ENCODE results near the gene DENND1A.

DENND1A gene

DNA sequence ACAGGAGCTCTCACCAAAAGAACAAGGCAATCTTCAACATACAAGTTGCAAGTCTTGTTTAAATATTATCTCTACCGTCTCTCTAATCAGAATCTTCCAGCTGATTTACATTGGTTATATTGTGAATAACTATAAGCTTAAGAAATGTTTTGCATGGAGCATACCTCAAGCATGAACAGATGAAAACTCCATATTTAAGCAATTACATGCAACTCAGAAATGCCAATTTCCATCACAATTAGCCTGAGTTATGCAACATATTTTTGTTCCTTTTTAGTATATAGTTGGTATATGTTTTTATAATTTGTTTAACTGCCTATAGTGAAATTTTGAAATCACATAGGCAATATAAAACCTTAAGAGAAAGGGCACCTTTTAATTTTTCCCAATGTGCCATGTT lies 142.5 kb downstream of the DENND1A start:
- H3K4me3 ChIP-seq (ENCODE audit: low read length) = no peak overlapping the region
- TF ChIP-seq, protein P1, sequence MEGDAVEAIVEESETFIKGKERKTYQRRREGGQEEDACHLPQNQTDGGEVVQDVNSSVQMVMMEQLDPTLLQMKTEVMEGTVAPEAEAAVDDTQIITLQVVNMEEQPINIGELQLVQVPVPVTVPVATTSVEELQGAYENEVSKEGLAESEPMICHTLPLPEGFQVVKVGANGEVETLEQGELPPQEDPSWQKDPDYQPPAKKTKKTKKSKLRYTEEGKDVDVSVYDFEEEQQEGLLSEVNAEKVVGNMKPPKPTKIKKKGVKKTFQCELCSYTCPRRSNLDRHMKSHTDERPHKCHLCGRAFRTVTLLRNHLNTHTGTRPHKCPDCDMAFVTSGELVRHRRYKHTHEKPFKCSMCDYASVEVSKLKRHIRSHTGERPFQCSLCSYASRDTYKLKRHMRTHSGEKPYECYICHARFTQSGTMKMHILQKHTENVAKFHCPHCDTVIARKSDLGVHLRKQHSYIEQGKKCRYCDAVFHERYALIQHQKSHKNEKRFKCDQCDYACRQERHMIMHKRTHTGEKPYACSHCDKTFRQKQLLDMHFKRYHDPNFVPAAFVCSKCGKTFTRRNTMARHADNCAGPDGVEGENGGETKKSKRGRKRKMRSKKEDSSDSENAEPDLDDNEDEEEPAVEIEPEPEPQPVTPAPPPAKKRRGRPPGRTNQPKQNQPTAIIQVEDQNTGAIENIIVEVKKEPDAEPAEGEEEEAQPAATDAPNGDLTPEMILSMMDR (IDR thresholded peaks at IDR 0.05; ENCODE audit: insufficient read depth, low read depth, low read length, missing control alignments) = no peak
- DNase-seq (ENCODE audit: low read depth) = no peak

DNA sequence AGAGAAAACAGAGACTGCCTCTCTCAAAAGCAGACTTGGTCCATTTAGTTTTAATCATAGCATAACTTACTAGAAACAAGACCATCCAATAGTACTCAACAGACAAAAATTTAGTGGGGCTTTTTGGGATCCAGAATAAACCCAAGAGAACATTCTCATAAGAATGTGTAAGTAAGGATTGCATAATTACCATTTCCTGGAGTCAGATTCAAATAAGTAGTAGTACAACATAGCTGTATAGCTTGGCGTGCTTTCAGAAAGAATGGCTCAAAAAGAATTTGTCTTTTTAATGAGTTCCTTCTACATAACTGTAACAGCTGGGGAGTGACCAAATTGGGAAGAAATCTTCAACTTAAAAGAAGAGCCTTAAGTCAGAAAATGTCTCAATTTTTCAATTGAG lies 145.4 kb downstream of the DENND1A start:
- TF ChIP-seq, protein P1 (IDR thresholded peaks at IDR 0.05; ENCODE audit: insufficient read depth, low read depth, low read length, missing control alignments) = no peak
- no peak overlapping the region for H3K4me3 ChIP-seq (ENCODE audit: low read length)
- peak; percentile 31 for DNase-seq (ENCODE audit: low read depth)

DNA sequence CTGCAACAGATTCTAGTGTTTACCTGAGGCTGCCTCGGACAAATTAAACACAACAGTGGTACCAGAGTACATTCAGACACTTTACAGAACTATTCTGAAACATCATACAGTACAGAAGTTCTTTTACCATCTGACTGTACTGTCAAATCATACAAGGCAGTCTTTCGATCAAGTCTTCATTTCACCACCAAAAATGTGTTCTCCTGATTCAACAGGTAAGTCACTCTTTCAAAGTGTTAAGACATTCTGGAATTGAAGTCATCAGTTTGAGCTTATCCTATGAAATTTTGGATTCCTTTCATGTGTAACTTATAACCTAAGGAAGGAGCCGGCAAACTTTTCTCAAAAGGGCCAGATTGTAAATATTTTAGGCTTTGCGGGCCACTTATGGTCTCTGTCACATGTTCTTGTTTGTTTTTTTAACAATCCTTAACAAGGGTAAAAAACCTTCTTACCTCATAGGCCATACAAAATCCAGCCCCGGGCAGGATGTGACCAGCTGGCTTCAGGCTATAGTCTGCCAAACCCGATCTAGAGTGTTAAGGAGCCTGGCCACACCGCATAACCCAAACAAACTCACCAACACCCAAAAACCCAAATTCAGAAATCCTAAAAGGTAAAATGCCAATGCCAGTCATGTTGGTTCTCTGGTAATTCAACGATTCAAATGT lies 151.6 kb downstream of the DENND1A start:
- TF ChIP-seq, protein P1 (IDR thresholded peaks at IDR 0.05; ENCODE audit: insufficient read depth, low read depth, low read length, missing control alignments) = no peak
- no peak overlapping the region for H3K4me3 ChIP-seq (ENCODE audit: low read length)
- no peak for DNase-seq (ENCODE audit: low read depth)

DNA sequence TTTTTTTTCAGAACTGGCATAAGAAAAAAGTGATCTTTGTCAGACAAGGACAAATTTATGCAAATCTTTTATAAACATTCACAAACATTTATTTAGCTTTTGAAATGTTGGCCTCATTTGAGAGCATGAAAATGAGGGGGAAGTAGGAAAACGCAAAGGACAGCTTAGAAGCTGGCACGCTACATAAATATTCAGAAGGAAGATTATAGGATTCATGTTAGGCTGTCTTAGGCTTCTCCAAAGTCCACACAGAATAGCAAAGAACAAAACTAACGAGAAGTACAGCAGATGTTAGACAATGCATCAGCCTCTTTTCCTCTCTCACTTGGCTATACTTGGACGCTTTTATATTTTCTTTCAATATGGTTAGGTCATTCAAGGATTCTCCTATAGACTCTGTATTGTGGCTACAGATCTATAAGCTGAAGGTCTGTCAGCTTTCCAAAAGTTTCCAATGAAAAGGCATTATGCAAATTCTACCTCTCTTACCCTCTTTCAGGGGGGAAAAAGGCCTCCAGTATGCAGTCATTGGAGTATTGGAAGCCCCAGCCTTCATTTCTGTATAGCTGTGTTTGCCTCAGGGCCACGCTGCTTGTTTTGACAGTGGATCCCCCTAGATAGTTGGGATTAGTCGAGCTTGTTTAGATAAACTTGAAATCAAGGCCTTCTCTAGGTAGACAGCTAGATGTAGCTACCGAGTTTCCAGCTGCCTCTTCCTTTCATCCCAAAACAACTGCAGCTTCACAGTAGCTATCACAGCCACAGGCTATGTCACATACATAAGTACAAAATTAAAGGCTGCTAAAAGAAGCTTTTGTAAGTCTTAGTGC lies 153.0 kb downstream of the DENND1A start:
- no peak for DNase-seq (ENCODE audit: low read depth)
- no peak overlapping the region for H3K4me3 ChIP-seq (ENCODE audit: low read length)
- TF ChIP-seq, protein P1 (IDR thresholded peaks at IDR 0.05; ENCODE audit: insufficient read depth, low read depth, low read length, missing control alignments) = no peak

DNA sequence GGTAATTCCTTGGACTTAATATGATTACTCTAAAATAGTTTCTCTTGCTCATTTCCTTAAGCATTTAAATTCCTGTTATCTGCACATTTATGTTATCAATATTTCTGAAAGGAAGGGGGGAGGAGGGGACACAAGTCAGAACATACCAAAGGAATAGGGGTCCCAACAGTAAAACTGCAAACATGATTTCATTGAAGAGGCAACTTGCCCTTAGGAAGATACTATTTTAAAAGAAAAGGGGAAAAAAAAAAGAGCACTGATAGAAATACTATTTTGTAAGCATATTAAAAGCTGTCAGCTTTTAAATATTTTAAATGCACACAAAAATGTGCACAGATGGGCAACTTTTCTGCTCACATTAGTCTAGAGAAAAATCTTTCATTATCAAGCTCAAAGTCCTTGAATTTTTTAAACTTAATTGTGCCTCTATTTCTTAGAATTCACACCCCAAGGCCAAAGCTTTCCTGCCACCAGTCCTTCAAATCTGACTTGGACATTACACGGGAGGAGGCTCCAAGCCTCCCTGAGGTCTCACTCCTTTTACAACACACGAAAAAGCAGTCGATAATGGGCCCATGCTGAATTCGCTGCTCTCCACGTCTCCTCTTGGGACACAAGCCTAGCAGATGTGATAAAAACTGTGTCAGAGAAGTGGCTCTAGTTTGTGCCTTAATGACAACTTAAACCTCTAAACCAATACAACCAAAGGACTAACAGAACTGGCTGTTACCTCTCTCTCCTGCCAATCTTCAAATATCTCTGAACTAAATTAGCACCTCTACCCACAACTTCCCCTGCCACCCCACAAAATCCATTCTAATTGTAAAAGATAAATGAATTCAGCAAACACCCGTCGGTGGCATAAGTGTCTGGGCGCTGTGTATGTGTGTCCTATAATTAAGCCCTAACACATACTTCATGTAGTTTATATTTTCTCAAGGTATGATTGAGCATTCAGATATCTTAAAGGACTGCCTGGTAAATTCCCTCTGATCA lies 154.3 kb downstream of the DENND1A start:
- H3K4me3 ChIP-seq (ENCODE audit: low read length) = no peak overlapping the region
- TF ChIP-seq, protein P1 (IDR thresholded peaks at IDR 0.05; ENCODE audit: insufficient read depth, low read depth, low read length, missing control alignments) = no peak
- no peak for DNase-seq (ENCODE audit: low read depth)

DNA sequence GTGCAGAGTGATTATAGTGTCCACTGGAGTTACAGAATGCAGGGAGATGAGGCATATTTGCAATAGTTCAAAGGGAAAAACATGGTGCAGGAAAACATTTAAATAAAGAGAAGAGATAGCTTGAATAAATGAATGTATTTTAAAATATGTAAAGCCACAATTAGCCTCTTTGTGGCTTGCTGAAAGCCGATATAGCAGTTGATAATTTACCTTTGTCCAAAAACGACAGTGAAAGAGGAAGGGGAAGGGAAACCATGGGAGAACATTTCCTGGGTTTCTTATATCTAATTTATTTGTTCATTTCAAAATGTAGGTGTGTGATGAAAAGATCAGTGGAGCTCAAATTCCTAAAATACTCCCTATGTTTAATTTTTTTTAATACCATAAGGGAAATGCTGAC lies 156.1 kb downstream of the DENND1A start:
- no peak for DNase-seq (ENCODE audit: low read depth)
- TF ChIP-seq, protein P1 (IDR thresholded peaks at IDR 0.05; ENCODE audit: insufficient read depth, low read depth, low read length, missing control alignments) = no peak
- H3K4me3 ChIP-seq (ENCODE audit: low read length) = no peak overlapping the region
